Endothelial cell of umbilical vein (primary cell): Measurements from ENCODE around the gene BAG3. TPM values are rescaled to one million over a fixed set of nuclear protein-coding genes. Genes with fewer than 3 reads are reported as not detected.

ENCODE experiments used
- BruUV-seq: library from RNA; stranded (reverse); fragments of 400-500 nt; replicated peaks from 2 replicates; lab custom pipeline; 2021; lab: Mats Ljungman, UMichigan
- CTCF ChIA-PET: fragments of 300-600, 350-600 bp; sonication (Branson Sonifier 250); formaldehyde crosslinking; loops from one replicate; lab custom pipeline; 2021; ENCODE audit warnings: antibody characterized with exemption, inconsistent platforms; lab: Charles Lee
- POLR2A ChIA-PET: fragments of 300-600, 350-600 bp; sonication (Branson Sonifier 250); formaldehyde crosslinking; loops from one replicate; lab custom pipeline; 2021; ENCODE audit warnings: antibody characterized with exemption, inconsistent platforms; lab: Charles Lee
- DNase-seq: peaks from one replicate; pipeline ENCODE4 v3.0.0-alpha.2; 2011; ENCODE audit warnings: low read depth, low spot score
- FAIRE-seq: peaks from 2 replicates; lab custom pipeline; 2011; peaks lifted over from hg19 to GRCh38; lab: Jason Lieb, UNC
- H2AFZ ChIP-seq: 2 replicates; pipeline ENCODE4 v1.6.0; 2012; ENCODE audit warnings: low read depth, low read length, control low read depth, inconsistent platforms
- H3K27ac ChIP-seq: 2 replicates; pipeline ENCODE4 v1.5.1; 2011; ENCODE audit warnings: low read depth, mild to moderate bottlenecking, control low read depth, low read length, moderate library complexity; ENCODE audit not compliant: insufficient read depth
- H3K27me3 ChIP-seq, 2 experiments: 2 replicates each; pipeline versions ENCODE4 v1.6.0 to v1.6.1; 2011; ENCODE audit warnings: low read length in 2 of 2, mixed read lengths in 1 of 2; ENCODE audit not compliant: control insufficient read depth in 2 of 2, insufficient read depth in 2 of 2
- H3K36me3 ChIP-seq, 2 experiments: 2 replicates in 1 of 2; 3 replicates in 1 of 2; pipeline ENCODE4 v1.5.1; 2011; ENCODE audit warnings: low read length in 2 of 2, mild to moderate bottlenecking in 1 of 2, moderate library complexity in 1 of 2; ENCODE audit not compliant: control insufficient read depth in 2 of 2, insufficient read depth in 2 of 2; ENCODE audit errors: extremely low read depth in 1 of 2
- H3K4me1 ChIP-seq: 3 replicates; pipeline ENCODE4 v1.5.1; 2011; ENCODE audit warnings: mild to moderate bottlenecking, low read length; ENCODE audit not compliant: control insufficient read depth, insufficient read depth; ENCODE audit errors: extremely low read depth
- H3K4me2 ChIP-seq: 2 replicates; pipeline ENCODE4 v1.6.1; 2011; ENCODE audit warnings: low read length, control low read depth, mixed read lengths; ENCODE audit not compliant: insufficient read depth
- H3K4me3 ChIP-seq, 3 experiments: fragments of 200-600 bp in 1 of 3; sonication (generic), shearing (Covaris generic) in 1 of 3; replicated peaks in 1 of 3; 2 replicates each; pipeline ENCODE4 v1.5.1; 2011 to 2016; ENCODE audit warnings: control low read depth in 3 of 3, low read length in 3 of 3, mild to moderate bottlenecking in 2 of 3, inconsistent platforms in 1 of 3, low read depth in 1 of 3, moderate library complexity in 1 of 3; ENCODE audit not compliant: insufficient read depth in 1 of 3
- H3K79me2 ChIP-seq: 2 replicates; pipeline ENCODE4 v1.6.0; 2012; ENCODE audit warnings: low read length, inconsistent platforms; ENCODE audit not compliant: control insufficient read depth, insufficient read depth
- H3K9ac ChIP-seq: replicated peaks from 2 replicates; pipeline ENCODE3; 2011; ENCODE audit warnings: low read length, control low read depth; ENCODE audit not compliant: insufficient read depth; ENCODE audit errors: extremely low read depth
- H3K9me1 ChIP-seq: replicated peaks from 3 replicates; pipeline ENCODE4 v1.6.0; 2011; ENCODE audit warnings: mild to moderate bottlenecking, low read length; ENCODE audit not compliant: control insufficient read depth, insufficient read depth; ENCODE audit errors: extremely low read depth
- H3K9me3 ChIP-seq: replicated peaks from 2 replicates; pipeline ENCODE4 v1.5.1; 2012; ENCODE audit warnings: low read length, inconsistent platforms; ENCODE audit not compliant: control insufficient read depth, insufficient read depth
- H4K20me1 ChIP-seq: replicated peaks from 2 replicates; pipeline ENCODE3; 2011; ENCODE audit warnings: mild to moderate bottlenecking, low read length; ENCODE audit not compliant: control insufficient read depth, insufficient read depth; ENCODE audit errors: extremely low read depth
- CTCF ChIP-seq, 2 donors: IDR thresholded peaks; 1 replicate in 1 of 2; 2 replicates in 1 of 2; pipeline ENCODE4 v1.5.1; 2011; ENCODE audit warnings: low read length in 2 of 2, mild to moderate bottlenecking in 2 of 2, moderate library complexity in 2 of 2, control low read depth in 1 of 2, inconsistent platforms in 1 of 2, low read depth in 1 of 2; ENCODE audit not compliant: insufficient read depth in 1 of 2; ENCODE audit errors: extremely low read depth in 1 of 2
- EZH2 ChIP-seq: IDR thresholded peaks from 2 replicates; pipeline ENCODE4 v1.6.1; 2012; ENCODE audit warnings: borderline replicate concordance, low read depth, mild to moderate bottlenecking, moderate library complexity, low read length, inconsistent platforms; ENCODE audit not compliant: severe bottlenecking
- FOS ChIP-seq: IDR thresholded peaks from 2 replicates; pipeline ENCODE4 v1.6.1; 2011; ENCODE audit warnings: mild to moderate bottlenecking, low read length, moderate library complexity, borderline replicate concordance; ENCODE audit not compliant: insufficient read depth
- GATA2 ChIP-seq: IDR thresholded peaks from 2 replicates; pipeline ENCODE4 v1.7.0; 2011; ENCODE audit warnings: low read depth, mild to moderate bottlenecking, moderate library complexity, mixed read lengths, low read length; ENCODE audit not compliant: insufficient read length, insufficient read depth
- JUN ChIP-seq: IDR thresholded peaks from 2 replicates; pipeline ENCODE4 v1.6.1; 2011; ENCODE audit warnings: borderline replicate concordance, low read depth; ENCODE audit not compliant: insufficient read length, insufficient read depth
- MYC ChIP-seq: IDR thresholded peaks from one replicate; pipeline ENCODE4 v1.6.1; 2011; ENCODE audit warnings: mild to moderate bottlenecking, low read depth, low read length
- POLR2A ChIP-seq: IDR thresholded peaks from 2 replicates; pipeline ENCODE4 v1.6.1; 2012; ENCODE audit warnings: low read depth, mild to moderate bottlenecking, control low read depth, low read length
- POLR2AphosphoS5 ChIP-seq: IDR thresholded peaks from 2 replicates; pipeline ENCODE4 v1.6.1; 2012; ENCODE audit warnings: low read depth, mild to moderate bottlenecking, control low read depth, low read length, moderate library complexity; ENCODE audit not compliant: insufficient read depth
- dilution Hi-C: fragments of 300-500 bp; cut with MboI; formaldehyde crosslinking; loops from one replicate; pipeline ENCODE4 v1.15.0; 2019; ENCODE audit warnings: low sequenced_read_pairs; ENCODE audit not compliant: extremely low pct_ligation_motif_present
- intact Hi-C: fragments of 100-400 bp; cut with micrococcal nuclease; formaldehyde crosslinking; loops from one replicate; pipeline ENCODE4 v1.10.0; 2022
- polyA plus RNA-seq, 4 experiments: library from polyadenylated mRNA; depleted of rRNA in 3 of 4; stranded (reverse) in 3 of 4; unstranded in 1 of 4; fragments of >200 nt; gene quantifications; 2 replicates each; pipeline versions ENCODE4 v1.2.1 to v1.2.3, GENCODE V29; 2011 to 2012; ENCODE audit warnings: missing spikeins in 1 of 4
- total RNA-seq: library from RNA; stranded (reverse); gene quantifications from 2 replicates; pipeline ENCODE4 v1.2.3, GENCODE V29; 2021
- TF ChIP-seq, protein P1 (sequence below): IDR thresholded peaks from 2 replicates; pipeline ENCODE4 v1.6.1; 2011; ENCODE audit not compliant: insufficient read depth, insufficient read length

Gene BAG3
- total and polyA plus RNA-seq, 2 donors (not counting 3 experiments of a cell fraction or from before 2014, with no cell fraction given), result 25.2 to 66.7 TPM

GRCh38 chr10:119713744-119714483 lies 62.7 kb downstream of the BAG3 start:
- Histone ChIP-seq H3K27me3 (no peaks in the 10 kb centered on the region), H3K4me1 (no peaks in the 10 kb centered on the region), H4K20me1 (no peaks in the 10 kb centered on the region), H3K4me2 (no peak overlapping the region), H3K27ac (no peak overlapping the region), H3K9me3 (no peaks in the 10 kb centered on the region), H2AFZ (no peak overlapping the region), H3K4me3 (no peak overlapping the region), H3K9ac (no peak overlapping the region), H3K36me3 (no peaks in the 10 kb centered on the region), H3K9me1 (no peaks in the 10 kb centered on the region), H3K79me2 (no peaks in the 10 kb centered on the region)
- TF ChIP-seq GATA2, result no peak
- TF ChIP-seq EZH2, result no peak
- no peak for DNase-seq
- no peak for FAIRE-seq
- ChIA-PET POLR2A (interaction anchor here (0.6 kb wide), 1 partner anchor 10 kb away, joined by 5 read pairs; no protein-coding TSS in a partner anchor), CTCF (interaction anchor here (0.8 to 1.7 kb wide), 6 partner anchors 8 to 27 kb away, joined by 3 to 10 read pairs (median 4); partner anchors contain the start of gene INPP5F)
- dilution Hi-C loops, result no loop called here
- intact Hi-C loops, result no loop called here
- BruUV-seq, result no TSS peak

DNA sequence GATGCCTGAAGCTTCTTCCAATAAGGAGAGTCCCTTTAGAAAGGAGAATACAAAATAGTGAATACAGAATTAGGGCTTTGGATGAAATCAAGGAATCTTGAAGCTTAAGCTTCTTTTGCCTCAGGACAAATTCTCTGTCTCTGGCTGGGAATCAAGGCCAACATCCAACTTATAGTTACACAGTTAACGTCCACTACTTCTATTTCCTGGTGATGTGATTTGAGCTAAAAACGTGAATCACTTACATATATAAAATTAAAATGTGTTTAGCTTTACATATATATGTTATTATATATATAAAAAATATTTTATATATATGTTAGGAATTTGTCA lies 63.3 kb downstream of the BAG3 start:
- dilution Hi-C loops, result no loop called here
- no TSS peak for BruUV-seq
- FAIRE-seq, result no peak

More for the DNA sequence above, 63.3 kb downstream of the BAG3 start:
- TF ChIP-seq MYC (no peak), EZH2 (no peak), FOS (no peak), CTCF (IDR thresholded peaks at IDR 0.05; ENCODE audit: extremely low read depth in 1 of 2, insufficient read depth in 1 of 2, low read depth in 1 of 2, low read length in 2 of 2) (no peak), POLR2AphosphoS5 (no peak), JUN (no peak), GATA2 (no peak), POLR2A (no peak)
- TF ChIP-seq, protein P1, sequence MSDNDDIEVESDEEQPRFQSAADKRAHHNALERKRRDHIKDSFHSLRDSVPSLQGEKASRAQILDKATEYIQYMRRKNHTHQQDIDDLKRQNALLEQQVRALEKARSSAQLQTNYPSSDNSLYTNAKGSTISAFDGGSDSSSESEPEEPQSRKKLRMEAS, result no peak
- intact Hi-C loops, result no loop called here
- ChIA-PET CTCF (interaction anchor here (0.8 to 1.7 kb wide), 5 partner anchors 9 to 27 kb away, joined by 3 to 10 read pairs (median 4); partner anchors contain the start of gene INPP5F), POLR2A (interaction anchor here (0.6 kb wide), 1 partner anchor 11 kb away, joined by 5 read pairs; no protein-coding TSS in a partner anchor)
- Histone ChIP-seq H2AFZ (no peak overlapping the region), H3K9me3 (no peaks in the 10 kb centered on the region), H3K36me3 (no peaks in the 10 kb centered on the region), H3K27me3 (no peaks in the 10 kb centered on the region), H3K9ac (no peak overlapping the region), H3K4me3 (no peak overlapping the region), H3K4me2 (no peak overlapping the region), H4K20me1 (no peaks in the 10 kb centered on the region), H3K27ac (no peak overlapping the region), H3K9me1 (no peaks in the 10 kb centered on the region), H3K79me2 (no peaks in the 10 kb centered on the region), H3K4me1 (no peaks in the 10 kb centered on the region)
- no peak for DNase-seq
